Skeletal muscle tissue (tissue), 4 donors: ENCODE results near the gene DTHD1. TPM values are rescaled to one million over a fixed set of nuclear protein-coding genes. Genes with fewer than 3 reads are reported as not detected.

Source experiments
- H3K27ac ChIP-seq: one replicate; pipeline ENCODE4 v1.7.0; 2013; ENCODE audit warnings: mild to moderate bottlenecking, low read depth, low read length, inconsistent platforms
- H3K27me3 ChIP-seq, 3 donors: one replicate each; pipeline ENCODE4 v1.7.0; 2013; ENCODE audit warnings: low read length in 3 of 3; ENCODE audit not compliant: control insufficient read depth in 3 of 3, insufficient read depth in 3 of 3
- H3K36me3 ChIP-seq, 3 donors: one replicate each; pipeline ENCODE4 v1.7.0; 2013; ENCODE audit warnings: low read length in 3 of 3; ENCODE audit not compliant: control insufficient read depth in 3 of 3, insufficient read depth in 3 of 3
- H3K4me1 ChIP-seq, 3 donors: one replicate each; pipeline ENCODE4 v1.7.0; 2013; ENCODE audit warnings: low read length in 3 of 3, mild to moderate bottlenecking in 3 of 3; ENCODE audit not compliant: control insufficient read depth in 3 of 3, insufficient read depth in 3 of 3
- H3K4me3 ChIP-seq, 3 donors: one replicate each; pipeline ENCODE4 v1.7.0; 2013; ENCODE audit warnings: low read length in 3 of 3
- H3K9ac ChIP-seq, 3 donors: one replicate each; pipeline ENCODE4 v1.7.0; 2013; ENCODE audit warnings: low read length in 3 of 3, mild to moderate bottlenecking in 3 of 3, moderate library complexity in 2 of 3, low read depth in 1 of 3
- H3K9me3 ChIP-seq, 3 donors: one replicate each; pipeline ENCODE4 v1.7.0; 2013; ENCODE audit warnings: low read length in 3 of 3; ENCODE audit not compliant: control insufficient read depth in 3 of 3
- total RNA-seq: library from RNA; depleted of rRNA; stranded (reverse); fragments of >200 nt; gene quantifications from one replicate; pipeline ENCODE4 v1.2.3, GENCODE V29; 2014
- donor health status: Osteomylitis.

DTHD1 gene
- total RNA-seq, 1 donor from 2014 or later, result under 0.01 TPM

GRCh38 chr4:36337665-36338185, 56.3 kb downstream of the DTHD1 start:
- Histone ChIP-seq H3K36me3 (no peaks in the 10 kb centered on the region), H3K27ac (no peak overlapping the region), H3K9me3 (no peaks in the 10 kb centered on the region), H3K27me3 (peaks cover 0 to 2% (median 0%) of the 10 kb centered on the region in 3 donors), H3K4me1 (no peaks in the 10 kb centered on the region), H3K4me3 (no peak overlapping the region), H3K9ac (no peak overlapping the region)

GRCh38 chr4:36338973-36339372, 57.6 kb downstream of the DTHD1 start:
- H3K27me3 ChIP-seq, result peaks cover 0 to 2% (median 0%) of the 10 kb centered on the region in 3 donors
- H3K9me3 ChIP-seq, result no peaks in the 10 kb centered on the region
- no peak overlapping the region for H3K4me3 ChIP-seq
- no peaks in the 10 kb centered on the region for H3K36me3 ChIP-seq
- no peaks in the 10 kb centered on the region for H3K4me1 ChIP-seq
- H3K27ac ChIP-seq, result no peak overlapping the region
- H3K9ac ChIP-seq, result no peak overlapping the region

GRCh38 chr4:36341936-36342335, 60.5 kb downstream of the DTHD1 start:
- H3K27me3 ChIP-seq, result no peaks in the 10 kb centered on the region
- H3K36me3 ChIP-seq, result no peaks in the 10 kb centered on the region
- H3K27ac ChIP-seq, result no peak overlapping the region
- no peak overlapping the region for H3K9ac ChIP-seq
- no peaks in the 10 kb centered on the region for H3K9me3 ChIP-seq
- H3K4me1 ChIP-seq, result no peaks in the 10 kb centered on the region
- H3K4me3 ChIP-seq, result no peak overlapping the region

GRCh38 chr4:36343501-36344175, 62.2 kb downstream of the DTHD1 start:
- Histone ChIP-seq H3K9ac (no peak overlapping the region), H3K36me3 (no peaks in the 10 kb centered on the region), H3K27me3 (no peaks in the 10 kb centered on the region), H3K4me1 (no peaks in the 10 kb centered on the region), H3K9me3 (no peaks in the 10 kb centered on the region), H3K4me3 (no peak overlapping the region), H3K27ac (no peak overlapping the region)

DNA sequence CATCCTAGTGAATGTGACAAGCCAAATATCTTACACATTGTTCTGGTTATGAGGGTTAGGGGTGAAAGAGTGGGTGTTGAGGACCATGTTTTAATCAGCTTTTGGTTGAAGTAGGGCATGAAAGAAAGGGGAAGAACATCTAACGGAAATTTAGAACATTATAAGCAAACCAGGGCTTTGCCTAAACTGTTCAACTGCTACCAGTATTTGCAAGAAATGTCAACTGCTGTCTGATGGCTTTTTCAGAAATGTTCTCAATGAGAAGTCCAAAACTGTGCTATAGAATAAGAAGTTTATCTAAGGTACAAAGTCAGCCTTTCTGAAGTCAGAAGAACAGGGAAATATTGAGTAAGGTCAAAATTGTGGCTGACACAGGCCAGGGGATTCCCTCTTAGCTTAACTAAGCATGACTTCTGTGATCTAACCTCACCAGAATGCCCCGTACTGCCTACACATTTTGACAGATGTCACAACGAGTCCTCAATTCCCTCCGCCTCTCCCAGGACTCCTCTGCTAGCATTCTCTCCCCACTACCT, 67.1 kb downstream of the DTHD1 start:
- no peaks in the 10 kb centered on the region for H3K27me3 ChIP-seq
- H3K9me3 ChIP-seq, result no peaks in the 10 kb centered on the region
- no peak overlapping the region for H3K9ac ChIP-seq
- no peak overlapping the region for H3K4me3 ChIP-seq
- no peak overlapping the region for H3K27ac ChIP-seq
- no peaks in the 10 kb centered on the region for H3K4me1 ChIP-seq
- H3K36me3 ChIP-seq, result no peaks in the 10 kb centered on the region

DNA sequence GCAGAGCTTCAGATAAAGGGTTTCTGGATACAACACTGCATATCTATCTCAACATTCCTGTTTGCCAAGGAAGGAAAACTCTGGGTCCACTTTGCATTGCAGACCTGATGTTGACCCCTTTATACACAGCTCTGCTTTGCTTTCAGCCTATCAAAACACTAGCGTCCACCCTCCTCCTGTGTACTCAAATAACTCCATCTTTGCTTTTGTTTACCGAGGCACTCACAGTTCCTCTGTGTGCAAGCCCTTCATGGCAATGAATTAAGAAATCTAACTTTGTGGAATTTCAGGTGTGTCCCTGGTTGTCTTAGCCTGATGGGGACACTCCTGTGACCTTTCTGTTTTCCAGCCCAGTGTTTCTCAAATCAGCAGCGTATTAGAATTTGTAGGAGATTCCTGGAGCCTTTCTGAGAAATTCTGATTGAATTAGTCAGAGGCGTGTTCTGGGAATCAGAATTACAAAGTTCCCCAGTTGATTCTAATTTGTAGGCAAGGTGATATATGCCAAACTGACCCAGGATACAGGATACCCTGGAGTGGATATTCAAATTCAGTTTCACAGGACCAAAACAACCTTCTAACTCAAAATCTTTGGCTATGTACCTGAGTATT, 68.6 kb downstream of the DTHD1 start:
- Histone ChIP-seq H3K27me3 (no peaks in the 10 kb centered on the region), H3K4me3 (no peak overlapping the region), H3K36me3 (no peaks in the 10 kb centered on the region), H3K27ac (no peak overlapping the region), H3K4me1 (no peaks in the 10 kb centered on the region), H3K9me3 (no peaks in the 10 kb centered on the region), H3K9ac (no peak overlapping the region)

- no peak overlapping the region for H3K27ac ChIP-seq
- no peaks in the 10 kb centered on the region for H3K36me3 ChIP-seq
- no peaks in the 10 kb centered on the region for H3K27me3 ChIP-seq
- no peak overlapping the region for H3K9ac ChIP-seq
- H3K4me1 ChIP-seq, result no peaks in the 10 kb centered on the region
- no peaks in the 10 kb centered on the region for H3K9me3 ChIP-seq
- no peak overlapping the region for H3K4me3 ChIP-seq
Measured at GRCh38 chr4:36351082-36351666, 69.8 kb downstream of the DTHD1 start.

DNA sequence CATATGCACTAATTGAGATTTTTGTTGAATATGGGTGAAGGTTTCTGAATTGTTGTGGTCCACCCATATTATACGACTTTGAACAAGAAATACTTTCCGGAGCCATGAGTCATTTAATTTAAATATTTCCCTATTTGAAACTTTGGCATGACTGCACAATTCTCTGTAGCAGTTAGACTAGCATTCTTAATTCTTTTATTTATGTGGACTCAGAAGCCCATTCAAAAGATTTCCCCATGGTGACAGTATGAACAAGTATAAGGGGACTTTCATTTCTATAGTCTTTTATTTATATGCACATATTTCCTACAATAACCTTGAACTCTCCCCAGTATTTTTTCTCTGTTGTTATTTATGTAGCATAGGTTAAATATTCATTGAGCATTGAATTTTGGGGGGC, 72.6 kb downstream of the DTHD1 start:
- H3K27me3 ChIP-seq, result no peaks in the 10 kb centered on the region
- no peak overlapping the region for H3K9ac ChIP-seq
- no peaks in the 10 kb centered on the region for H3K4me1 ChIP-seq
- H3K4me3 ChIP-seq, result no peak overlapping the region
- H3K9me3 ChIP-seq, result no peaks in the 10 kb centered on the region
- H3K27ac ChIP-seq, result no peak overlapping the region
- no peaks in the 10 kb centered on the region for H3K36me3 ChIP-seq

DNA sequence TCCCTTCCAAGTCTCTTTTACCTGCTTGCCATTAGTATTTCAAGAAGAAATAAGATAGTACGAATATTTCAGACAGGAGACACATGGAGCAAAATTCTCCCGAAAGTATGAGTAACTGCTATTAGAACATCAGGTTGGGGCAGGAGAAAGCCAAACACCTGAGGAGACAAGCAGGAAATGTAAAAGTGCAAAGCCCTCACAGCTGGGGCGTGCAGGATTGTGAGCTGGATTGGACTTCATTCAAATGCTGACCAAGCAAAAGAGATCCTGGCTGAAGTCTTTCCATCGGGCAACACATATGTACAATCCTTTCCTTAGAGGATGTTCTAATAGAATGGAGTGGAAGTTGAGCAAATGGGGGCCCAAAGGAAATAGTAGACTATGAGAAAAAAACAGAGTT, 76.8 kb downstream of the DTHD1 start:
- H3K4me1 ChIP-seq, result no peaks in the 10 kb centered on the region
- no peak overlapping the region for H3K9ac ChIP-seq
- H3K27ac ChIP-seq, result no peak overlapping the region
- no peaks in the 10 kb centered on the region for H3K9me3 ChIP-seq
- no peak overlapping the region for H3K4me3 ChIP-seq
- H3K27me3 ChIP-seq, result no peaks in the 10 kb centered on the region
- no peaks in the 10 kb centered on the region for H3K36me3 ChIP-seq

DNA sequence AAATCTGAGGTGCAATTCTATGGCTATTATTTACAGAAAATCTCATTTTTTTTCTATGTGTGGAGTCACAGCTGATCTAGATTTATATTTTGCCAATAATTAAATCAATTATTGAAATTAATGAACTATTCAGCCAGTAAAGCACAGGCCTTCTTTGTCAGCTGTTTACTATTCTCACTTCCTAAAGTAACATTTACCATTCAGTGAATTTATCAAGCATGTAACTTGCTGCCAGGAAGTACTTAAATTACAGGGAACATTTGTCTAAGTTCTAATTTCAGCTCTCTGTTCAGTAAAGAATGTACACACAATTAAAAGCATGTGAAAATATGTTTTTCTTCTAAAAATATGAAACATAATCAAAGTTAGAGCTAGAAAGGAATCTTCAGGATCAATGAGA, 79.3 kb downstream of the DTHD1 start:
- no peaks in the 10 kb centered on the region for H3K4me1 ChIP-seq
- no peaks in the 10 kb centered on the region for H3K27me3 ChIP-seq
- no peaks in the 10 kb centered on the region for H3K9me3 ChIP-seq
- no peak overlapping the region for H3K4me3 ChIP-seq
- H3K27ac ChIP-seq, result no peak overlapping the region
- no peaks in the 10 kb centered on the region for H3K36me3 ChIP-seq
- no peak overlapping the region for H3K9ac ChIP-seq
